GM12878 (cell line): ENCODE results near the gene NR2F1-AS1. TPM values are rescaled to one million over a fixed set of nuclear protein-coding genes. Genes with fewer than 3 reads are reported as not detected.

Experiments used
- ATAC-seq: fragments of 200-7000 bp; cut with Tn5 transposase; 3 replicates; pipeline ENCODE4 v1.9.1; 2020; ENCODE audit warnings: mild to moderate bottlenecking, moderate library complexity
- BruUV-seq: library from RNA; stranded (reverse); fragments of 400-500 nt; replicated peaks from 2 replicates; lab custom pipeline; 2021; lab: Mats Ljungman, UMichigan
- CTCF ChIA-PET: fragments of 300-600 bp; sonication (Branson Sonifier 250); formaldehyde crosslinking; extraction: SDS; loops from one replicate; lab custom pipeline; 2021; ENCODE audit warnings: inconsistent platforms; lab: Yijun Ruan, JAX
- POLR2A ChIA-PET: fragments of 350-600 bp; formaldehyde crosslinking; extraction: SDS; loops from one replicate; lab custom pipeline; 2021; ENCODE audit warnings: inconsistent platforms; lab: Charles Lee
- RAD21 ChIA-PET: fragments of 300-600 bp; sonication (Branson Sonifier 250); formaldehyde crosslinking; loops from one replicate; lab custom pipeline; 2023; ENCODE audit warnings: antibody characterized with exemption; ENCODE audit not compliant: unreplicated experiment; lab: Charles Lee
- SMC1A ChIA-PET: fragments of 300-600 bp; sonication (Branson Sonifier 250); formaldehyde crosslinking; loops from one replicate; lab custom pipeline; 2023; ENCODE audit not compliant: unreplicated experiment, uncharacterized antibody; lab: Charles Lee
- DNase-seq: peaks from one replicate; pipeline ENCODE4 v3.0.0-alpha.2; 2011; ENCODE audit warnings: low read depth, low spot score
- FAIRE-seq: peaks from 3 replicates; lab custom pipeline; 2011; peaks lifted over from hg19 to GRCh38; lab: Jason Lieb, UNC
- H2AFZ ChIP-seq: 2 replicates; pipeline ENCODE4 v1.6.0; 2011; ENCODE audit warnings: low read depth, low read length, control low read depth; ENCODE audit not compliant: control insufficient read depth
- H3K27ac ChIP-seq: 2 replicates; pipeline ENCODE4 v1.5.1; 2011; ENCODE audit warnings: control low read depth; ENCODE audit not compliant: control insufficient read depth, insufficient read depth
- H3K27me3 ChIP-seq, 2 experiments: replicated peaks in 1 of 2; 2 replicates each; pipeline versions ENCODE4 v1.6.0 to v1.6.1; 2011; ENCODE audit warnings: low read length in 1 of 2; ENCODE audit not compliant: control insufficient read depth in 2 of 2, insufficient read depth in 2 of 2
- H3K36me3 ChIP-seq, 2 experiments: 2 replicates each; pipeline ENCODE4 v1.5.1; 2011; ENCODE audit warnings: low read length in 1 of 2; ENCODE audit not compliant: control insufficient read depth in 2 of 2, insufficient read depth in 2 of 2
- H3K4me1 ChIP-seq: 2 replicates; pipeline ENCODE4 v1.6.1; 2011; ENCODE audit warnings: mild to moderate bottlenecking, low read length, moderate library complexity, mixed read lengths; ENCODE audit not compliant: control insufficient read depth, insufficient read depth
- H3K4me2 ChIP-seq: 2 replicates; pipeline ENCODE4 v1.6.0; 2011; ENCODE audit warnings: control low read depth; ENCODE audit not compliant: control insufficient read depth, insufficient read depth
- H3K4me3 ChIP-seq: fragments of 200-600 bp; sonication (generic); 2 replicates; pipeline ENCODE4 v1.5.1; 2016
- H3K79me2 ChIP-seq: 2 replicates; pipeline ENCODE4 v1.6.0; 2011; ENCODE audit warnings: low read length; ENCODE audit not compliant: control insufficient read depth, insufficient read depth
- H3K9ac ChIP-seq: 2 replicates; pipeline ENCODE4 v1.8.0; 2011; ENCODE audit warnings: low read length, control low read depth, mixed read lengths; ENCODE audit not compliant: control insufficient read depth, insufficient read depth
- H3K9me3 ChIP-seq: replicated peaks from 3 replicates; pipeline ENCODE4 v1.5.1; 2011; ENCODE audit warnings: mild to moderate bottlenecking, low read length; ENCODE audit not compliant: control insufficient read depth, insufficient read depth
- H4K20me1 ChIP-seq: 2 replicates; pipeline ENCODE4 v1.6.0; 2011; ENCODE audit not compliant: control insufficient read depth, insufficient read depth
- CBX5 ChIP-seq: sonication (generic); IDR thresholded peaks from 2 replicates; pipeline ENCODE4 v1.6.1; 2016; ENCODE audit warnings: low read depth, moderate library complexity, mild to moderate bottlenecking, inconsistent platforms
- HDAC6 ChIP-seq: fragments of 200-600 bp; sonication (generic); IDR thresholded peaks from one replicate; pipeline ENCODE4 v1.8.0; 2017; ENCODE audit warnings: antibody characterized with exemption; ENCODE audit not compliant: unreplicated experiment
- HDGF ChIP-seq: fragments of 450-650 bp; IDR thresholded peaks from 2 replicates; pipeline ENCODE4 v1.6.1; 2016; ENCODE audit warnings: antibody characterized with exemption
- KAT2A ChIP-seq: conservative IDR thresholded peaks from 2 replicates; pipeline ENCODE4 v1.6.1; 2011; ENCODE audit warnings: low read depth, low read length; ENCODE audit not compliant: control insufficient read depth
- MEF2B ChIP-seq: fragments of 450-650 bp; IDR thresholded peaks from 2 replicates; pipeline ENCODE4 v1.6.1; 2018; ENCODE audit warnings: mild to moderate bottlenecking, moderate library complexity; ENCODE audit not compliant: partially characterized antibody, poor library complexity, severe bottlenecking
- MTA3 ChIP-seq: IDR thresholded peaks from 2 replicates; pipeline ENCODE4 v1.6.1; 2012; ENCODE audit warnings: low read length, inconsistent platforms, borderline replicate concordance
- NBN ChIP-seq: fragments of 450-650 bp; IDR thresholded peaks from 2 replicates; pipeline ENCODE4 v1.6.1; 2016
- NFYA ChIP-seq: IDR thresholded peaks from 2 replicates; pipeline ENCODE4 v1.6.1; 2011; ENCODE audit warnings: low read depth, mild to moderate bottlenecking, low read length, improper control_type of control experiment, borderline replicate concordance
- NR2F1 ChIP-seq: fragments of 450-650 bp; conservative IDR thresholded peaks from 2 replicates; pipeline ENCODE4 v1.6.1; 2017; ENCODE audit warnings: mild to moderate bottlenecking
- NRF1 ChIP-seq: conservative IDR thresholded peaks from 2 replicates; pipeline ENCODE4 v1.6.1; 2011; ENCODE audit warnings: mild to moderate bottlenecking, low read depth, low read length, improper control_type of control experiment
- PAX5 ChIP-seq: IDR thresholded peaks from 2 replicates; pipeline ENCODE4 v1.6.1; 2011; ENCODE audit warnings: low read depth, low read length, borderline replicate concordance
- RAD21 ChIP-seq: IDR thresholded peaks from 2 replicates; pipeline ENCODE4 v1.6.1; 2011; ENCODE audit warnings: mild to moderate bottlenecking, low read depth, low read length, moderate library complexity; ENCODE audit not compliant: insufficient read depth
- SREBF1 ChIP-seq: IDR thresholded peaks from 2 replicates; pipeline ENCODE4 v1.6.1; 2012; ENCODE audit warnings: mild to moderate bottlenecking, low read length
- SRF ChIP-seq, 2 experiments: IDR thresholded peaks; 2 replicates each; pipeline ENCODE4 v1.6.1; 2011; ENCODE audit warnings: low read depth in 2 of 2, low read length in 2 of 2, mild to moderate bottlenecking in 1 of 2, moderate library complexity in 1 of 2
- SUPT20H ChIP-seq: IDR thresholded peaks from 2 replicates; pipeline ENCODE4 v1.6.1; 2011; ENCODE audit warnings: low read depth, mild to moderate bottlenecking, low read length, moderate library complexity, borderline replicate concordance; ENCODE audit not compliant: control insufficient read depth
- TAF1 ChIP-seq: IDR thresholded peaks from 2 replicates; pipeline ENCODE4 v1.6.1; 2011; ENCODE audit warnings: mild to moderate bottlenecking, low read depth, low read length, borderline replicate concordance
- WGBS: methylation state at CpG from one replicate; pipeline ENCODE4 v1.1.6; 2016; ENCODE audit warnings: low lambda C conversion rate; ENCODE audit not compliant: insufficient replicate concordance, insufficient coverage; ENCODE audit errors: missing lambda C conversion rate; 5-methylcytosine and 5-hydroxymethylcytosine counted together
- in situ Hi-C: fragments of 300-500 bp; cut with MboI; formaldehyde crosslinking; loops from 9 replicates; pipeline ENCODE4 v1.14.3; 2018; ENCODE audit warnings: mixed read lengths
- intact Hi-C: fragments of 100-400 bp; cut with micrococcal nuclease; formaldehyde crosslinking; loops from one replicate; pipeline ENCODE4 v1.14.2; 2022; ENCODE audit not compliant: unreplicated experiment
- polyA plus RNA-seq, 11 experiments: library from polyadenylated mRNA; depleted of rRNA in 4 of 11; unstranded in 6 of 11; stranded (reverse) in 5 of 11; fragments of >200 nt; fragmentation: Nextera tagmentation in 4 of 11; fragmentation: Illumina TruSeq in 1 of 11; extraction: Ambion mirVana in 4 of 11; extraction: Trizol in 1 of 11; gene quantifications; 1 replicate in 1 of 11; 2 replicates in 10 of 11; pipeline versions ENCODE4 v1.2.1 to v1.2.3, GENCODE V29; 2011 to 2016; ENCODE audit warnings: inconsistent platforms in 2 of 11, missing spikeins in 2 of 11, low read depth in 1 of 11
- total RNA-seq, 4 experiments: library from RNA; depleted of rRNA in 3 of 4; stranded (reverse); fragments of >200 nt in 3 of 4; fragmentation: Illumina TruSeq in 1 of 4; extraction: Trizol in 1 of 4; gene quantifications; 2 replicates each; pipeline versions ENCODE4 v1.2.1 to v1.2.3, GENCODE V29; 2013 to 2021
- TF ChIP-seq, protein P1 (sequence below): fragments of 450-650 bp; IDR thresholded peaks from 2 replicates; pipeline ENCODE4 v1.6.1; 2017; ENCODE audit warnings: antibody characterized with exemption, mild to moderate bottlenecking, moderate library complexity
- TF ChIP-seq, protein P2 (sequence below): IDR thresholded peaks from 2 replicates; pipeline ENCODE4 v1.6.1; 2011; ENCODE audit warnings: low read depth, mild to moderate bottlenecking, low read length, moderate library complexity, borderline replicate concordance; ENCODE audit errors: extremely low read depth
- TF ChIP-seq, protein P3 (sequence below): fragments of 450-650 bp; conservative IDR thresholded peaks from 2 replicates; pipeline ENCODE4 v1.6.1; 2017; ENCODE audit warnings: mild to moderate bottlenecking, moderate library complexity

The NR2F1-AS1 gene
- total and polyA plus RNA-seq, 10 of the 15 experiments (the other 5 are each of a cell fraction or from before 2014, with no cell fraction given), result 0.11 to 0.85 (median 0.27) TPM

DNA sequence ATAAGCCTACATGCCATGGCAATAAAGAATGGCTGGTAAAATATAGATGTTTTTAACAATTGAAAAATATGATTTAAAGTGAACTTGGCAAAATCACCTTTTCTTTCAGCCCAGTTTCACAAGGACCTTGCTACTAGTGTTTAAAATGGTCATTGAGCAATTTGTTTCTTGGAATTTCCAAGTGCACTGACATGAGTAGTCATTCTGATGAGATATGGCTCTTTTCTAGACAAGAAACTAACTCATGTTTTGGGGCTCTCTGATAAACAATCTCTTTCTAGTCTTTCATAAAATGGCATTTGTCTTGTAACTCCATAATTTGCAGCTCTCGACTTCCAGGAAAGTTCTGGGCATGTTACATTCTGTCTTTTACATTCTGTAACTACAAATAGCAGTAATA, 176.8 kb downstream of the NR2F1-AS1 start:
- Histone ChIP-seq H3K9me3 (no peaks in the 10 kb centered on the region), H4K20me1 (no peaks in the 10 kb centered on the region), H3K27ac (no peak overlapping the region), H3K79me2 (no peaks in the 10 kb centered on the region), H3K27me3 (no peaks in the 10 kb centered on the region; a peak in 1 of 4 replicates), H3K9ac (no peak overlapping the region), H3K36me3 (no peaks in the 10 kb centered on the region), H2AFZ (no peak overlapping the region), H3K4me1 (no peaks in the 10 kb centered on the region), H3K4me3 (no peak overlapping the region)
- DNase-seq (no peak), ATAC-seq (no peak), FAIRE-seq (no peak)
- ChIA-PET POLR2A (no interaction called here), RAD21 (no interaction called here), SMC1A (no interaction called here)
- 0% methylated on average over 1 of the region's 1 CpG for WGBS
- BruUV-seq, result no TSS peak
- intact Hi-C loops (no loop called here), in situ Hi-C loops (no loop called here)
- TF ChIP-seq TAF1 (no peak), SREBF1 (no peak), NBN (no peak), MEF2B (no peak), PAX5 (no peak), NFYA (no peak), MTA3 (no peak), KAT2A (no peak), NR2F1 (no peak), SUPT20H (no peak), SRF (IDR thresholded peaks at IDR 0.05; ENCODE audit: low read depth in 2 of 2, low read length in 2 of 2) (no peak), NRF1 (no peak), HDGF (no peak), RAD21 (no peak), CBX5 (no peak), HDAC6 (no peak)
- TF ChIP-seq, protein P1, sequence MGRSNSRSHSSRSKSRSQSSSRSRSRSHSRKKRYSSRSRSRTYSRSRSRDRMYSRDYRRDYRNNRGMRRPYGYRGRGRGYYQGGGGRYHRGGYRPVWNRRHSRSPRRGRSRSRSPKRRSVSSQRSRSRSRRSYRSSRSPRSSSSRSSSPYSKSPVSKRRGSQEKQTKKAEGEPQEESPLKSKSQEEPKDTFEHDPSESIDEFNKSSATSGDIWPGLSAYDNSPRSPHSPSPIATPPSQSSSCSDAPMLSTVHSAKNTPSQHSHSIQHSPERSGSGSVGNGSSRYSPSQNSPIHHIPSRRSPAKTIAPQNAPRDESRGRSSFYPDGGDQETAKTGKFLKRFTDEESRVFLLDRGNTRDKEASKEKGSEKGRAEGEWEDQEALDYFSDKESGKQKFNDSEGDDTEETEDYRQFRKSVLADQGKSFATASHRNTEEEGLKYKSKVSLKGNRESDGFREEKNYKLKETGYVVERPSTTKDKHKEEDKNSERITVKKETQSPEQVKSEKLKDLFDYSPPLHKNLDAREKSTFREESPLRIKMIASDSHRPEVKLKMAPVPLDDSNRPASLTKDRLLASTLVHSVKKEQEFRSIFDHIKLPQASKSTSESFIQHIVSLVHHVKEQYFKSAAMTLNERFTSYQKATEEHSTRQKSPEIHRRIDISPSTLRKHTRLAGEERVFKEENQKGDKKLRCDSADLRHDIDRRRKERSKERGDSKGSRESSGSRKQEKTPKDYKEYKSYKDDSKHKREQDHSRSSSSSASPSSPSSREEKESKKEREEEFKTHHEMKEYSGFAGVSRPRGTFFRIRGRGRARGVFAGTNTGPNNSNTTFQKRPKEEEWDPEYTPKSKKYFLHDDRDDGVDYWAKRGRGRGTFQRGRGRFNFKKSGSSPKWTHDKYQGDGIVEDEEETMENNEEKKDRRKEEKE, result no peak
- TF ChIP-seq, protein P2, sequence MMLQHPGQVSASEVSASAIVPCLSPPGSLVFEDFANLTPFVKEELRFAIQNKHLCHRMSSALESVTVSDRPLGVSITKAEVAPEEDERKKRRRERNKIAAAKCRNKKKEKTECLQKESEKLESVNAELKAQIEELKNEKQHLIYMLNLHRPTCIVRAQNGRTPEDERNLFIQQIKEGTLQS, result no peak
- TF ChIP-seq, protein P3, sequence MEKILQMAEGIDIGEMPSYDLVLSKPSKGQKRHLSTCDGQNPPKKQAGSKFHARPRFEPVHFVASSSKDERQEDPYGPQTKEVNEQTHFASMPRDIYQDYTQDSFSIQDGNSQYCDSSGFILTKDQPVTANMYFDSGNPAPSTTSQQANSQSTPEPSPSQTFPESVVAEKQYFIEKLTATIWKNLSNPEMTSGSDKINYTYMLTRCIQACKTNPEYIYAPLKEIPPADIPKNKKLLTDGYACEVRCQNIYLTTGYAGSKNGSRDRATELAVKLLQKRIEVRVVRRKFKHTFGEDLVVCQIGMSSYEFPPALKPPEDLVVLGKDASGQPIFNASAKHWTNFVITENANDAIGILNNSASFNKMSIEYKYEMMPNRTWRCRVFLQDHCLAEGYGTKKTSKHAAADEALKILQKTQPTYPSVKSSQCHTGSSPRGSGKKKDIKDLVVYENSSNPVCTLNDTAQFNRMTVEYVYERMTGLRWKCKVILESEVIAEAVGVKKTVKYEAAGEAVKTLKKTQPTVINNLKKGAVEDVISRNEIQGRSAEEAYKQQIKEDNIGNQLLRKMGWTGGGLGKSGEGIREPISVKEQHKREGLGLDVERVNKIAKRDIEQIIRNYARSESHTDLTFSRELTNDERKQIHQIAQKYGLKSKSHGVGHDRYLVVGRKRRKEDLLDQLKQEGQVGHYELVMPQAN, result no peak
- TF ChIP-seq, all 136 proteins: peak for 0
- H3K4me2 ChIP-seq, result no peak overlapping the region
- CTCF ChIA-PET, result no interaction called here
